HG02852 (cell line): ENCODE measurements around the gene AGBL4.
"Not testable (repeated sequence)": the region's sequence is repeated elsewhere in the genome, so short reads cannot be mapped to it uniquely, and the experiment has no call there.

ENCODE experiments used
- ATAC-seq: cut with Tn5 transposase; IDR thresholded peaks from one replicate; pipeline ENCODE4 v1.9.1; 2021; ENCODE audit warnings: mild to moderate bottlenecking, moderate library complexity; ENCODE audit not compliant: unreplicated experiment

The AGBL4 gene

DNA sequence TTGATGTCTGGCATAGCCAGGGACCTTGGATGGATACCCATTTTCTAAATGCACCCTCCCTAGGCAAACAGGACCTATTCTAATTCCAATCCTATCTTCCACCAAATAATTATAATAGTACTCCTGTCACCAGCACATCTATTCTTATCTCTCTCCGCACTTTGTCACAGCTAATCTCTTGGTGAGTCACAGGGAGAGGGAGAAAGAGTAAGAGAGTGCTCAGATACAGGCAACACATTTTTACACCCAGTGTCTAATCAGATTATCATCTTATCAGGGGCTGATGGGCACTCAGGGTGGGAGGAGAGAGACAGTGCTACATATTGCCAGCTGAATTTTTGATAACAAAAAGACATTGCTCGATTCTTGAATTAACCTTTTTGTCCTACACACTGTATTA lies 972.1 kb downstream of the AGBL4 start:
- ATAC-seq, result no peak

DNA sequence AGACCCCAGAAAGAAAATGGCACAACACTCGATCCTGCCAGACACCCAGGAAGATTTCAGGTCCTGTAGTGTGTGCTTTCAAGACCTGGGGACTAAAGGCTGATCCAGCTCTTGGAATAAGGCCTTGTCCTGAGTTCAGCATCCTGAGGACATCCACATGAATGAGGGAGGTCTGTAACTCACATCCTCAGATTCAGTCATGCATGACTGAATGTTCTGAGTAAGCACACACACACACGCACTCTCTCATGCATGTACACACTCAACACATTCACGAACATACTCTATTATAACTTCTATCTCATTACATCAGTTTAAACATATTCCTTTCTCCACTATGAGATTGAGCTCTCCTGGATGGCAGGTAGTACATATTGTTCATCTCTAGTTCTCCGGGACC lies 973.7 kb downstream of the AGBL4 start:
- no peak for ATAC-seq

DNA sequence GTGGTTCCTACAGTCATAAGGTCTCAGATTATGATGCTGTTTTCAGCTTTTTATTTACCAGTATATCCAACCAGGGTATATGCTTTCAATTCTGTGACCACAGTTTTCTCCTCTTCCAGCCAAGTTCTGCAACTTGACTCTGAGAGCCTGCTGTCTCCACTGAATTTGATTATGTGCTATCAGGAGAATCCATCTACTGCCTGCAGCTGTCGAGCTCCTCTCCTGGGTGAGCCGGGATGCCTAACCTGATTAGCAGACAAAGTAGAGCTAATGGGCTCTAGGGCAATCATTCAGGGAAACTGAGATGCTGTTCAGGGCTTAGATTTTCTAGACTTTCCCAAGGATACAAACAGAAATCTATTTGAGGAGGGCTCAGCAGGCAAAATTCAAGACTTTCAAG lies 975.6 kb downstream of the AGBL4 start:
- no peak for ATAC-seq

DNA sequence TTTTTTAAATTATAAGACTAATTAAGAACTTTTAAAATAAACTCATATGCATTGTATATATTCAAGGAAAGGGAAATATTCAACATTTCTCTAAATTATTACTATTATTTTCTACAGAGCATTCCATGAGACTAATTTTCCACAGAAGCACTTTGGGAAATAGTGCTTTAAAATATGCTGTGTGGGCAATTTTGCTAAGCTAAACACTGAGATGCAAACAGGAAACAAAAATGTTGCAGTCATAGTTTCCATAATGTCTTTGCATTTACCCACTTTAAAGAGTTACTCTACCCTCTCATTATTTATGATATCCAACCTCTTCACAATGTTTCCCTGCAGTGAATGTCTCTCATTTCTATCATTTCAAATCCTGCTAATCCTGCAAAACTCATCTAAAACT lies 977.4 kb downstream of the AGBL4 start:
- no peak for ATAC-seq

DNA sequence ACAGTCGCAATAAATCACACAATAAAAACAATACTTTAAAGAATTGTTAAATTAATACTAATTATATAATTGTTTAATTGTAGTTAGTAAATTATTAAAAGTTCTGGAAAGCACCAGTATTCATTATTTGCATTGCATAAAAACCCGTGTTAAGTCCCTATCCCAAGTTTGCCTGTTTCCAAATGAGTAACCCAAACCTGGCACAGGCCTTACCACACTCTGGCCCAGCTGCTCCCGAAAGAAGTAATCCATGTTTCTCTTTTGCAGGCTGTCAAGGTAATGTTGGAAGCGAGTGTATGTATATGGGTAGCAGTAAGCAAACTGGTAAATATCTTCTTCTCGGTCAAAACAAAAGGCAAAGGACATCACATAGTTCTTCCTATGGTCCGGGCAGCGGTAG lies 978.4 kb downstream of the AGBL4 start:
- ATAC-seq, result no peak

DNA sequence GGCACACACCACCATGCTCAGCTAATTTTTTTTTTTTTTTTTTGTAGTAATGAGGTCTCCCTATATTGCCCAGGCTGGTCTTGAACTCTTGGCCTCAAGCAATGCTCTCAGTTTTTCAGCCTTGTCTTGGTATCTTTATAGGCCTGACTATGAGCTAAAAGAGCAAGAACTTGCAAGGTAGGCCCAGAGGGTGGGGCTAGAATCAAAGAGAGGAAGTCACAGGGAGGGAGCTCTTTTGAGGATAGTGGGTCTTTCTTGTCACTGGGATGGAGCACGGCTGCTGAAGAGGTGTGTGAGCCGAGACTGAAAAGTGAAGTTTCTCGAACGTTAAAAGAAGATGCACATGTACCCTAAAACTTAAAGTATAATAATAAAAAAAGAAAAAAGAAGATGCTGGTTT lies 987.1 kb downstream of the AGBL4 start:
- no peak for ATAC-seq

DNA sequence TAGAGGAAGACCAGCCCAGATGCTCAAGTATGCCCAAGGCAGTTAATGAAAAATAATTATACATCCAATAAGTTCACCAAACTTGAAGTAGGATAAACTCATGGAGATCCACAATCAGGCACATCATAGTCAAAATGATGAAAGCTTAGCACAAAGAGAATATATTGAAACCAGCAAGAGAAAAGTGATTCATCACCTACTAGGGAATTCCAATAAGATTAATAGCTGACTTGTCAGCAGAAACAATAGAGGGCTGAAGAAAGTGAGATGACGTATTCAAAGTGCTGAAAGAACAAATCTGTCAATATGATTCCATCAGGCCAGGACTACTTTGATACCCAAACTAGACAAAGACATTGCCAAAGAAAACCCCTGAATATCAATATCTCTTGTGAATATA lies 995.4 kb downstream of the AGBL4 start:
- no peak for ATAC-seq

DNA sequence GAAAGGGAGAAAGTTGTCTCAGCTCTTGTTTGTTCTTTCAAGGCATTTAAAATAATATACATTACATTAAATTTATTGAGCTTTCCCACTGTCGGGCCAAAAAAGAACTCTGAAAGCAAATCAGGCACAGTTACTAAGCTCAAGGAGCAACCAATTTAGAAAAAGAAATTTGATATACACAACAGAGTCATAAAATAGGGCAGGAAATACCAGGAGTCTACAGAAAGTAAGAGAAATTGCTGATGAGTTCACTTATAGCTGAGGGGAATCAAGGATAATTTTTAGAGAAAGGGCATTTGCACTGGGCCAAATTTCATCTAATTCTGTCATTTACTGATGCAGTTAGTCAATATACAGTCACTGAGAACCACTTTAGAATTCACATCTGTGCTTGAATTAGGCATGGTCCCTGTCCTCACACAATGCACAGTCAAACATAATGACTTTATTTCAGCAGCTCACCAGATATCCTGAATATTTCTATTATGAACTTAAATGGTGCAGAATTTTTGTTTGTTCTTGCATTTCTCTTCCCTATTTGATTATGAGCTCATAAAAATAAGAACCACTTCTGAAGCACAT lies 997.4 kb downstream of the AGBL4 start:
- no peak for ATAC-seq

DNA sequence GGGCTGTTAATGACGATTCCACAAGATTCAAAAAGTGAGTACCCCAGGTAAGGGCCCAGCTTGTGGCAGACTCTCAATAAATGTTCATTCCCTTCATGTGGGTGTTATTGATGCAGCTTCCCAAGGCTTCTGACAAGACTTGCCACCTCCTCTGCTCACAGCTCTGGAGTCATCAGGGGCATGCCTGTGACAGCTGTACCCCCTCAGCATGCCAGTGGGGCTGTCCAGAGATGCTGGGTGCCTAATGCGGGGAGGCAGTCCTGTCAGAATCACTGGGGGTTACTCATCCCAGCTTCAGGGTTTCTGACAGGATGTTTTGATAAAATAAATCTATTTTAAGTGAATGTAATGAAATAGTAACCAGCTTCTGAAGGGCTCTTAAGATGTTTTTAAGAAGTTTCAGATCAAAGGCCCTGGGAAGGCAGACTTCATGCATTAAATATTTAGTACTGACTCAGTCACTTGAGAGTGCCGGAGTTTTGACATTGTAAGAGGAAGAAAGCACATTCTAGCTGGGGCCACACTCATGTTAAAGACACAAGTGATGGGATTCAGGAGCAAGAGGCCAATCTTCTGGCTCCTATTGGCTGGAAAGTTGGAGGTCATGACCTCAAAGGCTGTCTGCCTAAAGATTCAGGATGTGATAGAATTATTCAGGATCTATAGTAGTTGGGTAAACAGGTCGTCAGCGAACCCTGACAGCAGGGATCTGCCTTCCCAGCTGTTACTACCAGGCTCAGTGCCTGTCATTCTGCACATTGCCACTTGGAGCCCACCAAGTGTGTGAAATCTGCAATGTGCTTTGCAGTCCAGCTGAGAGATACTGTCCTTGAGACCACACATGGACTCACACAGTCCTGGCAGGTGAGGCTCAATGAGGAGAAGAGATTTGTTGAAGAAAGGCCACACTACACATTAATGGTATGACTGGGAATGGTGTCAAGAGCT lies 1007.5 kb downstream of the AGBL4 start:
- ATAC-seq, result no peak

DNA sequence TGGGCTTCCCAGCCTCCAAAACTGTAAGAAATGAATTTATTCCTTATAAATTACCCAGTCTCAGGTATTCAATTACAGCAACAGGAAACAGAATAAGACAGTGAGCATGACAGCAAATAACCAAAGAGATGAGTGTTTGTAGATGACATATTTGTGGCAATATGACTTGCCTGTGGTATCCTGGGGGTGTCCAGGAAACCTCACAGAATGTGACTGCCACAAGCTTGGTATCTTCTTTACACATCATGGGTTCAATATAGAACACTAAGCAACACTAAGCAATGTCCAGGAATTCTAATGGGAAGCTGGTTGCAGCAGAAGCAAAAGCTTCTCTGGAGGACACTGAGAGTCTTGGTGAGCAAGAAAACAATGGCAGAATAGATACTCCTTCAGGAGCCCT lies 1010.7 kb downstream of the AGBL4 start:
- no peak for ATAC-seq

DNA sequence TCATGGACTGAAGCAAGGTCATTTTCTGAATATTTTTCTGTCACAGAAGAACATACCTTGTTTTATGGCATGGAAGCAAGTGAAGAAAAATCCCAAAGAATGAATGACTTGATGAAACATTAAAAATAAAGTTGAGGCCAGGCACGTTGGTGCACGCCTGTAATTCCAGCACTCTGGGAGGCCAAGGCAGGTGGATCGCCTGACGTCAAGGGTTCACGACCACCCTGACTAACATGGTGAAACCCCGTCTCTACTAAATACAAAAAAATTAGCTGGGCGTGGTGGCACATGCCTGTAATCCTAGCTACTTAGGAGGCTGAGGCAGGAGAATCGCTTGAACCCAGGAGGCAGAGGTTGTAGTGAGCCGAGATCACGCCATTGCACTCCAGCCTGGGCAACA lies 1020.8 kb downstream of the AGBL4 start:
- ATAC-seq, result not testable (repeated sequence)

DNA sequence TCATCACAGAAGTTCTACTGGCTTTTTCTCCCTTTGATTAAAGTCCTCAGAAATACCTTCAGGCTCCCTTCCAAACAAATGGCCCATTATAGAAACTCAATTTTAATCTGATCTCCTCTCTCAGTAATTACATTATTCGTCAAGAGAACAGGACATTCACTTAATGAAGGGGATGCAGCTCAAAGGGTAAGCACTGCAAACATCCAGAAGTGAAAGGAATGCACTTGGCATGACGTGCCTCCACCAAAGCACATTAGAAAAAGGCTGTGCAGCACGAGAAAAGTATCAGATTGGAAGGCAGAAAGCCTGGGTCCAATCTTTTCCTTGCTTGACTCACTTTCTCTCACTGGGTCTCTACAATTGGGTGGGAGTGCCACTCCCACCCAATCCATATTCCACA lies 1024.4 kb downstream of the AGBL4 start:
- no peak for ATAC-seq

DNA sequence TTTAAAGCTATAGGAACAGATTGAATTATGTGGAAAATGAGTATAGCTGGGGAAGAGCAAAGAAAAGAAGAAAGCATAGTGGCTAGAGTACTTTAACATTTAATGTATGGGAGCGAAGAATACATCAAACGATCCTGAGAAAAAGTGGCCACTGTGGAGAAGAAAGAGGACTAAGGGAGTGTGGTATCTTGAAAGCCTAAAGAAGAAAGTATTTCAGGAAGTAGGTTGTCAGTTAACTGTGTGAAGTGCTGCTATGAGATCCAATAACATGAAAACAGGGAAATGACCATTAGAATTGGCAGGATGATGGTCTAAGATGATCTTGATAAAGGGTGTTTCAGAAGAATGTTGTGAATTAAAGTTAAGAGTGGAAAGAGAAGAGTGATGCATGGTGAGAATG lies 1027.4 kb downstream of the AGBL4 start:
- no peak for ATAC-seq

DNA sequence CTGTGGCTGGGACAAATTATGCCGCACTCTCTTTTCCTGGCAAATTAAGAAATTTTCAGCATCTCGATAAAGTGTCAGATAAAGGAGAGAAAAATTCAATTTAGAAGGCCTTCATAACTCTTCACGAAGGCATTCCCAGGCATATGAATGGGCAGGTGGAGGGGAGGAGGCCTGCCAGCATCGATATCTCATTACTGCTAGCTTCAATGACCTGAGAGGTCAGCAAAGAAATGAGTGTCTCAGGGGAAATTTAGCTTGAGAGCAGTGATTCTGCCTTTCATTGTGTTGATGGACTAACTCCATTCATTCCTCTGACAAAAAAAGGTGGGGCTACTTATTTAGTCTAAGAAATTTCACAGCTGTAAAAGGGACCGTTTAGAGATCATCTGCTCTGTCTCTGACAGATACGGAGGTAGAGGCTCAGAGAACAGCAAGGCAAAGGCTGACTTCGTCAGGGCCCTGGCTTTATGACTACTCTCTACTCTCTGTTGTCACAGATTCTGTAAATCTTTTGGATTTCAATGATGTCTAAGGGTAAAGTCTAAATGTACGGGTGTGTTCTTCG lies 1035.0 kb downstream of the AGBL4 start:
- ATAC-seq, result no peak

DNA sequence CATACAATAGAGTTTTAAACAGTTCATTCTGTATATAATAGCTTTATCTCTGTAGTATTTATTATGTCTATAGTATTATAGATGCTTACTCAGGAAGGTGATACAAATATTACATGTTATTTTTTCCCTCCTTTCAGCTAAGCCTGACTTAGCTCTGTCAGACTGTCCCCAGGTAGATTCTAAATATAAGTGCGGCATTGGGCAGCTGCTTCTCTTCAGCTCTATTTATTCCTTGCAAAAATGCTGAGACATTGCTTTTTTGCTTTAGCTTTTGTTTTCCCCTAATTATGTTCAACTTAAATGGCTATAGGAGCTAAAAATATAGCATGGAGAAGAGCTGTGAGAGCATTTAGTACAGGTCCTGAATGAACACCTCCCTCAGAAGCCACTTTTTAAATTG lies 1043.8 kb downstream of the AGBL4 start:
- no peak for ATAC-seq

DNA sequence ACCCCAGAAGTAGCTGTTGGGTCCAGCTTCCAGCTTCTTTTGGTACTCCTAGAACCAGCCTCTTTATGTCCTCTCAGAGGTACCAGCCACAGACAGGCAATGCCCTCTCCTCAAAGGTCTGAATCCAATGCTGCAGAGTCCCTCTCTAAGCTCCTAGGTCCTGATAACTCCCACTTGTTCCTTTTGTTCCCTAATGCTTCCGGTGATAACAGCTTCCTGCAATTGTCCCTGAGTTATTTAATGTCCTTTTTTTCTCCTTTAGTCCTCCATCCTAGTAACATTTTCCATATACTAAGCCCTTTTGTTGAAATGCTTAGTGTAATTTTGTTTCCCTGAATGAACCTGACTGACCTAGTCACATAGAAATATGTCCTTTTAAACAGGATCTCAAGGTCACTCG lies 1045.3 kb downstream of the AGBL4 start:
- ATAC-seq, result no peak

DNA sequence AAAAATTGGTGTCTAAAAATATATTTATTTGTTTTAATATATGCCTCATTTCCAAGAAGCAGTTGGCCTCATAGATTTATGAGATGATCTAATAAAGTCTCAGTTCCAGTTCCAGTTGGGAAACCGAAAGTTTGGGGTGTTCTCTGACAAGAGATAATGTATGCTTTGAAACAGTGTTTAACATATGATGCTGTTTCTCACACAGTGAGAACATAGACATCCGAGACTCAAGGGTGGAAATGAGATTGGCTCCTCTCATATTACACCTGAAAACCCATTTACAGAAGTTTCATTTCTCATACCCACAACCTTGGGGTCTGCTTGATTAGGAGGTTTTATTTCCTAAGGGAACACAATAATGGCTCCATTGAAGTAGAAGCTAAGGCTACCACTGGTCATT lies 1046.5 kb downstream of the AGBL4 start:
- ATAC-seq, result no peak

DNA sequence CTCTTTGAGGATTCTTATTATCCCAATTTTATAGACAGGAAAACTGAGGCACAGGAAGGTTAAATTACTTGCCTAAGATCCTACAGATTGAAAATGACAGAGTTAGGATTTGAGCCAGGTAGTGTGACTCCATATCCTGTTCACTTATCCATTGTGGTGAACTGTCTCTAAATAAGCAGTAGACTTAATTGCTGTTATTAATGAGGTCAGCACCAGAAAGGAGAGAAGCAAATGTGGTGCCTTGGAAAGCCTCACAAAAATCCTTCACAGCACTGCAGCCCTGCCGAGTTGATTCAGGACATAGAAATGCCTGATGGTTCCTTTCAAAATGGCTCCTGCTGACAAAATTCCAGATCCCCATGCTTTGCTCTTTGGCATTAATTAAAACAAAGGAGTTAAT lies 1053.8 kb downstream of the AGBL4 start:
- ATAC-seq, result no peak

DNA sequence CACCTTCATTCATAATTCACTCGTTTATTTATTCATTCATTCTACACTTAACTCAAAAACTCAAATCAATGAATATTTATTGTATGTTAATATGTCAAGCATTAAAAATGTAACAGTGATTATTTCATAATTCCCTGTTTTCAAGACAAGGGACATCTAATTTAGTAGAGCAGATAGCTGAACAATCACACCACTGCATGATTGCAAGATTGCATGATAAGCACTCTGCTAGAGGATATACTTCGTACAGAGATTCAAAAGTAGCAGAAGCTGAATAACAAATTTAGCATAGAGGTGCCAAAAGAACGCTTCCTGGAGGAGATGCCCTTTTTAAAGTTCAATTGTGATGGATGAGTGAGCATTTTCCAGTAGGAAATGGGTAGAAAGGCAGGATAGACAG lies 1056.4 kb downstream of the AGBL4 start:
- no peak for ATAC-seq

DNA sequence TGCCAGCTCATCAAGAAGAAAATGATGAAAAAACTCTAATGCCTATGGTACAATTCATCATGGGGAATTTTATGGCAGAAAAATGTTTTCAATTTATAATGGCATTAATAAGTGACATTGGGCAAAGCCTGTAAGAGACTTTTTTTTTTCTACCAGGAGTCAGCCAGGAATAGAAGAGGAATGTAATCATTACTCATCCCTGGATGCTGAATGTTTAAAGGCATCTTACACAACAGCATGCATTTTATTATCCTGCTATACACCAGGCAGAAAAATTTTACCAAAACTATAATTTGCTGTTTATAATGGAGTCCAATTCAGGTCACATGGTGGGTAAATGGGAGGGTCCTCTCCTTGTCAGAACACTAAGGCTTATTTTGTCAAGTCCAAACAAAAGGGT lies 1057.2 kb downstream of the AGBL4 start:
- ATAC-seq, result no peak

DNA sequence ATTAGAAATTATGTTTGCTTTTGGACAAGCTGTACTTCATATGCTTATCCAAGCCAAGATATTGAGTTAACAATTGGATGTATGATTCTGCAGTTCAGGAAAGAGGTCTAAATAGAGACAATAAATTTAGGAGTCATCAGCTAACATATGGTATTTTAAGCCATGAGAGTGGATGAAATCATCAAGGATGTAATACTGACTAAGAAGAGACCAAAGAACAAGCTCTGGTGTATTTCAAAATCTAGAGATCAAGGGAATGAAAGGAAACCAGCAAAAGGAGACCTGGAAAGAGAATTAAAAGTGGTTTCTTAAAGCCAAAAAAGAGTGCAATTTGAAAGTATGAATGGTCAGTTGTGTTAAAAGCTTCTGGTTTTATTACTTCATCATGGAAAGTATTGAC lies 1063.4 kb downstream of the AGBL4 start:
- ATAC-seq, result no peak

DNA sequence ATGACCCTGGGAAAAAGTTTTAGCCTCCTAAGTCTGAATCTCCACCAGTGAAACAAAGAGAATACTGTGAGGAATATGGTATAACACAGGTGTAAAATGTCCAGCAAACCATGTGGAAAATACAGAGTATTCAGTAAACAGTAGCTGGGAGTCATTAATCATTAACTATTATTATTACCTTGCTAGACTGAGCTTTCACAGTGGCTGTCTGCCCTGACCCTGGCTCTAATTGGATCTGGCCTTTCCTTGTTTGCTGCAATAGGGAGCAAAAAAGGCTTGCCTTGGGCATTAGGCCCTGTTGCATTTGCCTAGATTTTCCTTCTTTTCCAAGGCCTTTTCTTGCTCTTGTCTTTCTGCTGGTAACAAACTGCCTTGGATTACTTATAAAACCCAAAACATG lies 1068.0 kb downstream of the AGBL4 start:
- no peak for ATAC-seq
